HepG2 (cell line): ENCODE results near the gene RAC3. TPM values are rescaled to one million over a fixed set of nuclear protein-coding genes. Genes with fewer than 3 reads are reported as not detected.

Source experiments
- ARNT2 ChIP-seq: sonication (generic); formaldehyde crosslinking; IDR thresholded peaks from 2 replicates; pipeline ENCODE4 v1.8.0; 2022; ENCODE audit warnings: mild to moderate bottlenecking, low read depth, missing genetic modification reagents, moderate library complexity
- CBFB ChIP-seq: sonication (generic); formaldehyde crosslinking; IDR thresholded peaks from 2 replicates; pipeline ENCODE4 v1.4.0; 2020; ENCODE audit warnings: missing genetic modification reagents
- GABPA ChIP-seq, 2 experiments: IDR thresholded peaks; 2 replicates each; pipeline ENCODE4 v1.6.1; 2011 to 2016; ENCODE audit warnings: low read depth in 2 of 2, low read length in 1 of 2, missing biosample characterization in 1 of 2, missing genetic modification characterization in 1 of 2
- ISL2 ChIP-seq: sonication (generic); formaldehyde crosslinking; IDR thresholded peaks from 2 replicates; pipeline ENCODE4 v1.5.0; 2020; ENCODE audit warnings: missing genetic modification reagents
- JDP2 ChIP-seq: sonication (generic); formaldehyde crosslinking; IDR thresholded peaks from 2 replicates; pipeline ENCODE4 v1.8.1; 2022; ENCODE audit warnings: missing genetic modification reagents, borderline replicate concordance
- NR1H2 ChIP-seq: sonication (generic); formaldehyde crosslinking; IDR thresholded peaks from 2 replicates; pipeline ENCODE4 v1.8.1; 2022; ENCODE audit warnings: low read depth, missing genetic modification reagents, borderline replicate concordance
- NR2F1 ChIP-seq, 2 experiments: fragments of 450-650 bp in 1 of 2; formaldehyde crosslinking in 1 of 2; IDR thresholded peaks; 2 replicates each; pipeline versions ENCODE4 v1.5.0 to v1.6.1; 2016 to 2020; ENCODE audit warnings: mild to moderate bottlenecking in 1 of 2, missing compliant biosample characterization in 1 of 2, missing genetic modification reagents in 1 of 2, moderate library complexity in 1 of 2
- NR2F2 ChIP-seq: IDR thresholded peaks from 2 replicates; pipeline ENCODE4 v1.6.1; 2012; ENCODE audit warnings: low read depth, inconsistent platforms, borderline replicate concordance
- RARA ChIP-seq: IDR thresholded peaks from 2 replicates; pipeline ENCODE4 v1.6.1; 2016; ENCODE audit warnings: missing genetic modification reagents, missing compliant biosample characterization
- RFX3 ChIP-seq: IDR thresholded peaks from 2 replicates; pipeline ENCODE4 v1.6.1; 2016; ENCODE audit warnings: missing biosample characterization, missing genetic modification reagents
- RFXAP ChIP-seq: sonication (generic); formaldehyde crosslinking; IDR thresholded peaks from 2 replicates; pipeline ENCODE4 v1.4.0; 2020; ENCODE audit warnings: missing genetic modification reagents, borderline replicate concordance
- SETDB1 ChIP-seq: sonication (generic); formaldehyde crosslinking; IDR thresholded peaks from 2 replicates; pipeline ENCODE4 v1.5.1; 2020; ENCODE audit warnings: missing genetic modification reagents, mild to moderate bottlenecking, borderline replicate concordance
- SIX1 ChIP-seq: sonication (generic); formaldehyde crosslinking; IDR thresholded peaks from 2 replicates; pipeline ENCODE4 v1.4.0; 2020; ENCODE audit warnings: missing genetic modification reagents, borderline replicate concordance
- SMC3 ChIP-seq: IDR thresholded peaks from 2 replicates; pipeline ENCODE4 v1.6.1; 2011; ENCODE audit warnings: low read length, improper control_type of control experiment
- SNAI1 ChIP-seq: sonication (generic); formaldehyde crosslinking; IDR thresholded peaks from 2 replicates; pipeline ENCODE4 v1.5.0; 2020; ENCODE audit warnings: mild to moderate bottlenecking, missing genetic modification reagents, borderline replicate concordance
- TAF15 ChIP-seq: fragments of 200-400 bp; formaldehyde crosslinking; IDR thresholded peaks from one replicate; pipeline ENCODE4 v1.6.1; 2018; ENCODE audit warnings: mild to moderate bottlenecking, low read depth, low read length; ENCODE audit not compliant: poor library complexity, severe bottlenecking
- TBX3 ChIP-seq: fragments of 450-650 bp; IDR thresholded peaks from 2 replicates; pipeline ENCODE4 v1.6.1; 2017; ENCODE audit warnings: antibody characterized with exemption, mild to moderate bottlenecking, inconsistent platforms, borderline replicate concordance
- ZHX2 ChIP-seq, 2 experiments: sonication (generic) in 1 of 2; formaldehyde crosslinking in 1 of 2; IDR thresholded peaks; 2 replicates each; pipeline versions ENCODE4 v1.6.1 to v1.9.0; 2014 to 2022; ENCODE audit warnings: antibody characterized with exemption in 1 of 2, borderline replicate concordance in 1 of 2, inconsistent platforms in 1 of 2, low read depth in 1 of 2, missing genetic modification reagents in 1 of 2
- ZNF260 ChIP-seq: sonication (generic); formaldehyde crosslinking; IDR thresholded peaks from 2 replicates; pipeline ENCODE4 v1.4.0; 2020; ENCODE audit warnings: missing genetic modification reagents, low read depth, mild to moderate bottlenecking, borderline replicate concordance
- ZNF567 ChIP-seq: sonication (generic); formaldehyde crosslinking; IDR thresholded peaks from 2 replicates; pipeline ENCODE4 v1.8.1; 2023; ENCODE audit warnings: mild to moderate bottlenecking, missing genetic modification reagents, borderline replicate concordance
- ZSCAN12 ChIP-seq: sonication (generic); formaldehyde crosslinking; IDR thresholded peaks from 2 replicates; pipeline ENCODE4 v1.9.0; 2021; ENCODE audit warnings: mild to moderate bottlenecking, missing genetic modification reagents
- polyA plus RNA-seq, 8 experiments: library from polyadenylated mRNA; depleted of rRNA in 3 of 8; stranded (reverse) in 7 of 8; unstranded in 1 of 8; fragments of >200 nt; fragmentation: Illumina TruSeq in 4 of 8; extraction: Trizol in 4 of 8; gene quantifications; 2 replicates each; pipeline versions ENCODE4 v1.2.1 to v1.2.3, GENCODE V29; 2011 to 2016; ENCODE audit warnings: low read depth in 4 of 8, missing spikeins in 1 of 8, mixed read lengths in 1 of 8; ENCODE audit not compliant: insufficient read depth in 1 of 8
- total RNA-seq, 5 experiments: library from RNA; depleted of rRNA; stranded (reverse); fragments of >200 nt; fragmentation: Illumina TruSeq; extraction: Trizol; gene quantifications; 2 replicates each; pipeline ENCODE4 v1.2.3, GENCODE V29; 2016; ENCODE audit warnings: low read depth in 1 of 5
- TF ChIP-seq, protein P1 (sequence below): sonication (generic); formaldehyde crosslinking; conservative IDR thresholded peaks from 2 replicates; pipeline ENCODE4 v1.5.0; 2020; ENCODE audit warnings: missing genetic modification reagents

RAC3 gene
- total and polyA plus RNA-seq, 2 of the 13 experiments (the other 11 are each of a cell fraction or from before 2014, with no cell fraction given), result 10.5 to 21.3 TPM

- TF ChIP-seq ARNT2 (CRISPR knock-in tag) (no peak; the same call in 1 of the 2 replicates), TBX3 (no peak), TAF15 (peak; percentile 68), JDP2 (CRISPR knock-in tag) (no peak), RFX3 (no peak), SETDB1 (CRISPR knock-in tag) (no peak), ZNF567 (CRISPR knock-in tag) (0 out of 2 replicates have a peak, but pooled peaks have one; percentile 49), CBFB (0 out of 2 replicates have a peak, but pooled peaks have one; percentile 46), SNAI1 (no peak), RFXAP (CRISPR knock-in tag) (no peak), RARA (CRISPR knock-in tag) (no peak), NR2F1 (CRISPR knock-in tag; IDR thresholded peaks at IDR 0.05) (no peak), SIX1 (CRISPR knock-in tag) (no peak), ZNF260 (CRISPR knock-in tag) (no peak), NR1H2 (CRISPR knock-in tag) (no peak), SMC3 (no peak), GABPA (IDR thresholded peaks at IDR 0.05; ENCODE audit: low read depth, low read length) (no peak), GABPA (CRISPR knock-in tag; IDR thresholded peaks at IDR 0.05; ENCODE audit: low read depth) (peak; percentile 63), NR2F2 (no peak), ISL2 (no peak), ZSCAN12 (CRISPR knock-in tag) (no peak), ZHX2 (IDR thresholded peaks at IDR 0.05; ENCODE audit: low read depth) (peak; percentile 61; the same call in 1 of the 2 replicates), ZHX2 (CRISPR knock-in tag; IDR thresholded peaks at IDR 0.05; ENCODE audit: borderline replicate concordance) (no peak)
- TF ChIP-seq, protein P1, sequence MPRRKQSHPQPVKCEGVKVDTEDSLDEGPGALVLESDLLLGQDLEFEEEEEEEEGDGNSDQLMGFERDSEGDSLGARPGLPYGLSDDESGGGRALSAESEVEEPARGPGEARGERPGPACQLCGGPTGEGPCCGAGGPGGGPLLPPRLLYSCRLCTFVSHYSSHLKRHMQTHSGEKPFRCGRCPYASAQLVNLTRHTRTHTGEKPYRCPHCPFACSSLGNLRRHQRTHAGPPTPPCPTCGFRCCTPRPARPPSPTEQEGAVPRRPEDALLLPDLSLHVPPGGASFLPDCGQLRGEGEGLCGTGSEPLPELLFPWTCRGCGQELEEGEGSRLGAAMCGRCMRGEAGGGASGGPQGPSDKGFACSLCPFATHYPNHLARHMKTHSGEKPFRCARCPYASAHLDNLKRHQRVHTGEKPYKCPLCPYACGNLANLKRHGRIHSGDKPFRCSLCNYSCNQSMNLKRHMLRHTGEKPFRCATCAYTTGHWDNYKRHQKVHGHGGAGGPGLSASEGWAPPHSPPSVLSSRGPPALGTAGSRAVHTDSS, result no peak
Observed at GRCh38 chr17:81996757-81997441, 34.6 kb upstream of the RAC3 start (continued).
